ENCODE measurements around the gene SUPT6H. TPM values are rescaled to one million over a fixed set of nuclear protein-coding genes. Genes with fewer than 3 reads are reported as not detected.

The SUPT6H gene
- polyA plus RNA-seq, 1 donor from 2014 or later = 19.0 TPM

- no peaks in the 10 kb centered on the region for H3K9me3 ChIP-seq (ENCODE audit: low read length)
- peaks cover 18% of the 10 kb centered on the region for H4K20me1 ChIP-seq (ENCODE audit: insufficient read depth)
- H3K4me3 ChIP-seq (ENCODE audit: low read length) = peak overlapping the region; percentile 84
- no peak overlapping the region for H2AFZ ChIP-seq (ENCODE audit: low read depth, low read length)
- no peaks in the 10 kb centered on the region for H3K27me3 ChIP-seq (ENCODE audit: insufficient read depth, low read depth, low read length)
- TF ChIP-seq SMC3 (conservative IDR thresholded peaks at IDR 0.05; ENCODE audit: poor library complexity) (peak; percentile 3), REST (IDR thresholded peaks at IDR 0.05; ENCODE audit: borderline replicate concordance) (peak; percentile 25), MXI1 (conservative IDR thresholded peaks at IDR 0.05; ENCODE audit: poor library complexity, severe bottlenecking) (no peak), CTCF (IDR thresholded peaks at IDR 0.05; ENCODE audit: poor library complexity, severe bottlenecking) (peak; percentile 5), TAF1 (IDR thresholded peaks at IDR 0.05; ENCODE audit: low read depth) (peak; percentile 15), EP300 (conservative IDR thresholded peaks at IDR 0.05; ENCODE audit: poor library complexity, severe bottlenecking) (no peak), POLR2AphosphoS5 (IDR thresholded peaks at IDR 0.05) (peak; percentile 19), EZH2 (IDR thresholded peaks at IDR 0.05; ENCODE audit: borderline replicate concordance, insufficient read depth, low read length, poor library complexity, severe bottlenecking) (no peak), RAD21 (conservative IDR thresholded peaks at IDR 0.05) (no peak)
- H3K27ac ChIP-seq (ENCODE audit: low read length) = peak overlapping the region; percentile 97
- H3K4me2 ChIP-seq (ENCODE audit: low read length) = peak overlapping the region; percentile 92
- H3F3A ChIP-seq (ENCODE audit: insufficient read depth, low read length, poor library complexity, severe bottlenecking) = peaks cover 4% of the 10 kb centered on the region
- no peaks in the 10 kb centered on the region for H3K9me2 ChIP-seq (ENCODE audit: insufficient read depth, low read length)
- peaks cover 32% of the 10 kb centered on the region for H3K79me2 ChIP-seq (replicated peaks; ENCODE audit: insufficient read depth, low read length)
- peak overlapping the region; percentile 99 for H3K9ac ChIP-seq (ENCODE audit: low read length)
- peaks cover 16% of the 10 kb centered on the region for H3K36me3 ChIP-seq (ENCODE audit: insufficient read depth, low read length)
Observed at GRCh38 chr17:28744104-28744971, 82.3 kb downstream of the SUPT6H start.

GRCh38 chr17:28744972-28745785 is 83.2 kb downstream of the SUPT6H start:
- Histone ChIP-seq H3K9ac (ENCODE audit: low read length) (peak overlapping the region; percentile 99), H3K4me2 (ENCODE audit: low read length) (peak overlapping the region; percentile 92), H4K20me1 (ENCODE audit: insufficient read depth) (peaks cover 19% of the 10 kb centered on the region), H3K4me3 (ENCODE audit: low read length) (peak overlapping the region; percentile 84), H3F3A (ENCODE audit: insufficient read depth, low read length, poor library complexity, severe bottlenecking) (peaks cover 4% of the 10 kb centered on the region), H3K9me2 (ENCODE audit: insufficient read depth, low read length) (no peaks in the 10 kb centered on the region), H3K27ac (ENCODE audit: low read length) (peak overlapping the region; percentile 97), H3K9me3 (ENCODE audit: low read length) (no peaks in the 10 kb centered on the region), H3K36me3 (ENCODE audit: insufficient read depth, low read length) (peaks cover 17% of the 10 kb centered on the region), H3K79me2 (replicated peaks; ENCODE audit: insufficient read depth, low read length) (peaks cover 33% of the 10 kb centered on the region), H2AFZ (ENCODE audit: low read depth, low read length) (no peak overlapping the region), H3K27me3 (ENCODE audit: insufficient read depth, low read depth, low read length) (no peaks in the 10 kb centered on the region)
- no peak for TF ChIP-seq MXI1 (conservative IDR thresholded peaks at IDR 0.05; ENCODE audit: poor library complexity, severe bottlenecking)
- no peak for TF ChIP-seq SMC3 (conservative IDR thresholded peaks at IDR 0.05; ENCODE audit: poor library complexity)
- TF ChIP-seq EZH2 (IDR thresholded peaks at IDR 0.05; ENCODE audit: borderline replicate concordance, insufficient read depth, low read length, poor library complexity, severe bottlenecking) = no peak
- TF ChIP-seq REST (IDR thresholded peaks at IDR 0.05; ENCODE audit: borderline replicate concordance) = no peak
- no peak for TF ChIP-seq POLR2AphosphoS5 (IDR thresholded peaks at IDR 0.05)
- TF ChIP-seq CTCF (IDR thresholded peaks at IDR 0.05; ENCODE audit: poor library complexity, severe bottlenecking) = no peak
- TF ChIP-seq TAF1 (IDR thresholded peaks at IDR 0.05; ENCODE audit: low read depth) = no peak
- TF ChIP-seq EP300 (conservative IDR thresholded peaks at IDR 0.05; ENCODE audit: poor library complexity, severe bottlenecking) = no peak
- no peak for TF ChIP-seq RAD21 (conservative IDR thresholded peaks at IDR 0.05)
